Erythroblast (primary cell): ENCODE results near the gene SLC2A13.

ENCODE experiments used
- GATA1 ChIP-seq: IDR thresholded peaks from 2 replicates; pipeline ENCODE4 v1.6.1; 2011; ENCODE audit warnings: low read depth, mild to moderate bottlenecking, control low read depth, low read length, moderate library complexity
- POLR2A ChIP-seq: IDR thresholded peaks from 2 replicates; pipeline ENCODE4 v1.6.1; 2011; ENCODE audit warnings: mild to moderate bottlenecking, low read length

GRCh38 chr12:40144023-40144422 is 38.1 kb upstream of the SLC2A13 start:
- TF ChIP-seq POLR2A = no peak
- no peak for TF ChIP-seq GATA1
